EL (cell line): ENCODE results near the gene COX6B1.
"Not testable (repeated sequence)": the region's sequence is repeated elsewhere in the genome, so short reads cannot be mapped to it uniquely, and the experiment has no call there.

ENCODE experiments used
- DNase-seq: peaks from one replicate; pipeline ENCODE4 v3.0.0-alpha.2; 2016

Gene COX6B1

DNA sequence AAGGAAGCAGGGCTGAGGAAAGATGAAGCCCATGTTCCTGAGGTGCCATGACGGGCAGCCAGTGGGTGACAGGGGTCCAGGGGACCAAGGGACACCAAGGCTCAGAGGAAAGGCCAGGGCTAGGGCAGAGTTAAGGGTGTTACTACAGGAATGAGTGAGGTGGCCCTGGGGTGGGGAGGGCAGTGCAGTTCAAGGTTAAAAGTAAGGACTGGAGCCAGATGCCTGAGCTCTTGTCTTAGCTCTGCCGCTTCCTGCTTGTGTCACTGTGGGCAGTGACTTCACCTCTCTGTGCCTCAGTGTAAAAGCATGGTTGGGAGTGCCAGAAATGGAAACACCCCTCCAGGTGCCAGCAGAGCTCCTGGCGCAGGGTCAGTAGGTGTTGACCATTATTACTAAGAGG is 11.5 kb upstream of the COX6B1 start:
- no peak for DNase-seq

GRCh38 chr19:35637165-35637564 is 11.0 kb upstream of the COX6B1 start:
- no peak for DNase-seq

- DNase-seq: no peak
Observed at GRCh38 chr19:35639321-35639639, 8.8 kb upstream of the COX6B1 start.

GRCh38 chr19:35639863-35640262 is 8.3 kb upstream of the COX6B1 start:
- no peak for DNase-seq

GRCh38 chr19:35641515-35642151 is 6.5 kb upstream of the COX6B1 start, which contains the start of gene ETV2:
Gene ETV2 (plus strand): TSS chr19:35641745. CDS start chr19:35642461, 716 bp downstream.
- peak; percentile 47 for DNase-seq

DNA sequence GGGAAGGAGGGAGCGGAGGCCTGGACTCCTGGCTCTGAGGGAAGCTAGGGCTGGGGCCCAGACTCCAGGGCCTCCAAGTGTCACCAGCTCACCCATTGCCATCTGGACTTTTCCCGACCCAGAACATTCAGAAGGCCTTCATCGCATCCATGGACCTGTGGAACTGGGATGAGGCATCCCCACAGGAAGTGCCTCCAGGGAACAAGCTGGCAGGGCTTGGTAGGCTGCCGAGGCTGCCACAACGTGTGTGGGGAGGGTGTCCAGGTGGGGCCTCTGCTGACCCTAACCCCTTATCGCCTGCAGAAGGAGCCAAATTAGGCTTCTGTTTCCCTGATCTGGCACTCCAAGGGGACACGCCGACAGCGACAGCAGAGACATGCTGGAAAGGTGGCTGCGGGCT is 5.8 kb upstream of the COX6B1 start:
- peak; percentile 19 for DNase-seq

DNA sequence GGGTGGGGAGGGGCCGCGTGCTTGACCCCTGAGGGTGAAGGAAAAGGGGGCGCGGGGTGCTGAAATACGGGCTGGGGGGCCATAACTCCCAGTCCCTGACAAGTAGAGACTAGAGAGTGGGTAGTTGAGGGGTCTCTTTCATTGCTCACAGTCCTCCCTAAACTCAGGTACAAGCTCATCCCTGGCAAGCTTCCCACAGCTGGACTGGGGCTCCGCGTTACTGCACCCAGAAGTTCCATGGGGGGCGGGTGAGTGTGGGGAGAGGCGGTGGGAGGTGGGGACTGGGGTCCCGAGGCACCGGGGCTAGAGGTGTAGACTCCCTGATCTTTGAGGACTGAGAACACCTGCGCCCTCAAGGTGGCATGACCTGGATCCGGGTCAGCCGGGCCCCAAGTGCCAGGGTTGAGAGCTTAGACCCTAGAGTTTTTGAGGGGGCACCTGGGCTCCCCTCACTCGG is 5.3 kb upstream of the COX6B1 start:
- no peak for DNase-seq

- DNase-seq: peak; percentile 83
Observed at GRCh38 chr19:35643255-35644205, 4.6 kb upstream of the COX6B1 start.

GRCh38 chr19:35644206-35644986 is 3.7 kb upstream of the COX6B1 start:
- peak; percentile 96 for DNase-seq

DNA sequence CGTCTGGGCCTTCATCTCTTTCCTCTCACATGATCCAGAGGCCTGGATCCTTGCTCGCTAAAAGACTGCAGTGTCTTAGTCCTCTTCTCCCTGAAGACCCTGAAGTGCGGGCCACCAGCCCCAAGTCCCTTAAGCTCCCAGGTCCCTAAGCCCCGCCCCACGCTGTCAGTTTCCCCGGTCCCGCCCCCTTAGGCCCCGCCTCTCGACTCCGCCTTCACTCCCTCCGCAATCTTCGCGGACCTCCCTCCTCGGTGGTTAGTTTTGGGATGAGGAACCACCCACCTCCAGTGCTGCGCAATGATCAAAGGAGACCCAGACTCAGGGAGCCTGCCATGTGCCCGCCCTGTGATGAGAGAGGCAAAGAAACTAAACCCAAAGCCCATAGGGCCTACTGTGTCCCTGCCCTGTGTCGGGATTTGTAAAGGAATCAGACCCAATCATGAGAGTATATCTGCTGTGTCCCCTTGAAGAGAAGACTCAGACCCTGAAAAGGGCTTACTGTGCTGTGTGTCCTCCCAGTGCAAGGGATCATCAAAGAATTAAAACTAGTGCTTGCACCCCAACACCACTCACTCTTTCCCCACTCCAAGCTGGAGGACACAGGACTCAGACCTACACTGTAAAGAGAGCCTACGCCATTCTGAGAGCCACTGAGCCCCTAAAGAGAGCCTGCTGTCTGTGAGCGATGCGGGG is 3.0 kb upstream of the COX6B1 start:
- peak; percentile 75 for DNase-seq

DNA sequence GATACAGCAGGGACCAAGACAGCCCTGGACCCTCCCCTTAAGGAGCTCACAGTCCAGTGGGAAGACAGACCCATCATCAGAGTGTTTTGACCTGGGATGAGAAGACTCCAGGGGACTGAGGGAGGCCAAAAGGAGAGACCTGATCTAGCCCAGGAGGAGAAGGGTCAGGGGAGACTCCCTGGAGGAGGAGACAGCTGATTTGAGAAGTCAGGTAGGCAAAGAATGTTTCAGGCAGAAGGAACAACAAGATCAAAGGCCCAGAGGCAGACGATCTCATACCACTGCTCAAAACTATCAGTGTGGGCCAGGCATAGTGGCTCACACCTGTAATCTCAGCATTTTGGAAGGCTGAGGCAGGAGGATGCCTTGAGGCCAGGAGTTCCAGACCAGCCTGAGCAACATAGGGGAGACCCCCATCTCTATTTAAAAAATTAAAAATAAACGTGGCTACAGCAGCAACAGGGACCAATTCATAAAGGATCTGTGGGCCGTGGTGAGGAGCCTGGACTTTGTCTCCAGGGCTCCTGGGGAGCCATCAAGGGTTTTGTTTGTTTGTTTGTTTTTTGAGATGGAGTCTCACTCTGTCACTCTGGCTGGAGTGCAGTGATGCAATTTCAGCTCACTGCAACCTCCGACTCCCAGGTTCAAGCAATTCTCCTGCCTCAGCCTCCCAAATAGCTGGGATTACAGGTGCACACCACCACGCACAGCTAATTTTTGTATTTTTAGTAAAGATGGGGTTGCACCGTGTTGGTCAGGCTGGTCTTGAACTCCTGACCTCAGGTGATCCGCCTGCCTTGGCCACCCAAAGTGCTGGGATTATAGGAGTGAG is 2.2 kb upstream of the COX6B1 start:
- no peak for DNase-seq

DNA sequence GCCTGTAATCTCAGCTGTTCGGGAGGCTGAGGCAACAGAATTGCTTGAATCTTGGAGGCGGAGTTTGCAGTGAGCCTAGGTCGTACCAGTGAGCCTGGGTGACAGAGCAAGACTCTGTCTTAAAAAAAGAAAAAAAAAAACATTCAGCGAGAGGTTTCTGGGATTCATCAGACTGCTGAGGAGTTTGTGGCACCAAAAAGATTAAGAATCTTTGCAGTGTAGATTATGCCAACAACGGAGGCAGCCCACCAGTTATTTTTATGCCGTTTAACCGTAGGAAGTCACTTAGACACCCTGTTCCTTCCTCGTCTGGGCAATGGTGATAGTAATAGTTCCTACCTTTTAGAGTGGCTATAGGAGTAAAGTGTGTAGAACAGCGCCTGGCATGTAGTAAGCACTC is 2.5 kb downstream of the COX6B1 start:
- no peak for DNase-seq

DNA sequence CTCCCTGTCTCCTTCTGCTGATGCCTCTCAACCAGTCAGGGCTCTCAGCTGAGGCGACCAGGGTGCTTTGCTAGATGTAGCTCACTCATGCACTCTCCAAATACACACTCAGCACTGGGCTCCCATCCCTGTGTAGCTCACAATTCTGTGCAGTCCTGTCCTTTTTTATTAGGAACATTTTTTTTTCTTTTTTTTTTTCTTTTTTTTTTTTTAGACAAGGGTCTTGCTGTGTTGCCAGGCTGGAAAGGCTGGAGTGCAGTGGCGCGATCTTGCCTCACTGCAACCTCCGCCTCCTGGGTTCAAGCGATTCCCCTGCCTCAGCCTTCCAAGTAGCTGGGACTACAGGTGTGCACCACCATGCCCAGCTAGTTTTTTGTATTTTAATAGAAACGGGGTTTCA is 6.7 kb downstream of the COX6B1 start:
- not testable (repeated sequence) for DNase-seq

- DNase-seq: no peak
Observed at GRCh38 chr19:35655600-35655999, 7.5 kb downstream of the COX6B1 start.

DNA sequence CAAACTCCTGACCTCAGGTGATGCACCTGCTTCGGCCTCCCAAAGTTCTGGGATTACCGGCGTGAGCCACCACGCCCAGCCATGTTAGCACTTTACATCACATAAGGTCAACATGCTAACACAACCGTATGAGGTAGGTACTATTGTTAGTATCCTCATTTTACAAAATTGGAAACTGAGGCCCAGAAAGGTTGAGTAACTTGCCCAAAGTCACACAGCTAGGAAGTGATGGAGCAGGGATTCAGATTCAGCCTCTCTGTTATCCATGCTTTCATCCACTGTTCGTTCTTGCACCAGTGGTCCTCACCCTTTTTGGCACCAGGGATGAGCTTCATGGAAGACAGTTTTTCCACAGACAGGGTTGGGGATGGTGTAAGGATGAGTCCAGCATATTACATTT is 8.6 kb downstream of the COX6B1 start:
- no peak for DNase-seq

- DNase-seq: no peak
Observed at GRCh38 chr19:35657904-35658700, 10.0 kb downstream of the COX6B1 start.

- DNase-seq: no peak
Observed at GRCh38 chr19:35661995-35662340, 13.8 kb downstream of the COX6B1 start.

DNA sequence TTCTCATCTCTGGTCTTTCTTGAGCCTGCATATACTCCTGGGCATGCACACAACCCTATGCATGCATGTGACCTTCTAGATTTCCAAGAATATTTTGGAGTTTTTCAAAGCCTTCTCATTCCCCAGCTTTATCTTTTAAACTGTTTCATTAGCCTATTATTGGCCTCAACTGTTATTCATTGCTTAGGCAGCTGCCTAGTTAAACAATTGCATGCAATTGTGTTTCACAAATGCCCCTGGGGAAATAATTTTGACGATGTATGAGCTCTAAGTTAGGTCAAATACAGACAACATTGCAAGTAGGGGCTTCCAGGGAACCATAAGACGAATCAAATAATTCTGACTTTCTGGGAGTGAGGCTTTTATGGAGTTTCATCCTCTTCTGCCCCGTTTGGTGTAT is 15.9 kb downstream of the COX6B1 start:
- DNase-seq: no peak

- no peak for DNase-seq
Observed at GRCh38 chr19:35665157-35665556, 17.0 kb downstream of the COX6B1 start.

DNA sequence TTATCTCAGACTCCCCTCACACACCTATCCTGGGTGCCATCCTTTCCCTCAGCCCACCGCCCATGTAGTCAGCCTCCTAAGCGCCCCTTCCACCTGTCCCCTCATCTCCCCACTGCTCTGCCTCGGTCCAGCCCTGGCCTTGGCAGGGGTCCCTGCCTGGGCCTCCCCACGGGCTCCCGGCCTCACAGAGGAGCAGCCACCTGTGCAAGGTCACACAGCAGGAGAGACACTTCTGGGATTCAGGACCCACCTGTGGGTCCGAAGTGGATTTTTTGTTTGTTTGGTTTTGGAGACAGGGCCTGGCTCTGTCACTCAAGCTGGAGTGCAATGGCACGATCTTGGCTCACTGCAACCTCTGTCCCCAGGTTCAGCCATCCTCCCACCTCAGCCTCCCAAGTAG is 17.5 kb downstream of the COX6B1 start:
- DNase-seq: no peak

DNA sequence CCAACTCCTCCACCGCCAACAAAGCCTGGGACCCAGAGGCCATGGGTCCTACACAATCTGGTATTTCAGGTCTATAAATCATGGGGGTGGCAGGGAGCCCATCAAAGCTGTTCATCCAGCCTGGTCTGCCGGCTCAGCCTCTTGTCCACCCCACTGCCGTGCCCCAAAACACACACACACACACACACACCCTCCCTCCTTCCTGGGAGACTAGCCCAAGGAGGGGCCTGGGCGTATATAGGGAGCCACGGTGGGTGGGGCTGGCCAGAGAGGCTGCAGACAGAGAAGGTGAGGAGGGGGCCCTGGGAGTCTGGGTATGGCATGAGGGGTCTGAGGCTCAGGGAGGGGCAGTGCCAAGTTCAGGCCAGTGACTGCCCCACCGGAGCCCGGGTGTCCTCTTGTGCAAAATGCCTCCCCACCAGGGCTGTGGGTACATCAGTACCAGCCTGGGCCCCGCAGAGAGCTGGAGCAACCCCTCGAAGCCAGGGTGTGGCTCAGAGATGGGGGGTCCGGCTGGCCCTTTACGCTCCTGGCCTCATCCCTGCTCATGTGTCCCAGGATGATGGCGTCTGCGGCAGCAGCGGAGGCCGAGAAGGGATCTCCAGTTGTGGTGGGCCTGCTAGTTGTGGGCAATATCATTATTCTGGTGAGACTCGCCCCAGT is 18.3 kb downstream of the COX6B1 start, which contains the start of gene UPK1A:
TSS of gene UPK1A (plus strand) at position 267 of the 663 bp plus-strand sequence. CDS start at position 563, 296 bp downstream.
- no peak for DNase-seq
